ENCODE measurements around the gene CFAP97D1.

CFAP97D1 gene

DNA sequence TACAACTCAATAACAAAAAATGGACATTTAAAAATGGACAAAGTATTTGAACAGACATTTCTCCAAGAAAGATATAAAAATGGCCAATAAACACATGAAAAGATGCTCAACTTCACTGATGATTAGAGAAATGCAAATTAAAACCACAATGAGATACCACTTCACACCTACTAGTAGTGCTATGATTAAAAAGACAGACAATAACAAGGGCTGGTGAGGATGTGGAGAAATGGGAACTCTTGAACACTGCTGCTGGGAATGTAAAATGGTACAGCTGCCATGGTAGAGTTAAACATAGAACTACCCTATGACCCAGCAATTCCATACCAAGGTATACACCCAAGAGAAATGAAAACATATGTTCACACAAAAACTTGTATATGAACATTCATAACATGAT, 24.9 kb downstream of the CFAP97D1 start:
- H3K36me3 ChIP-seq (replicated peaks in 1 of 2; ENCODE audit: control insufficient read depth in 2 of 2, insufficient read depth in 2 of 2, low read length in 2 of 2) = peaks cover 0 to 3% of the 10 kb centered on the region in 2 donors
- H2BK5ac ChIP-seq (ENCODE audit: low read length) = no peak overlapping the region
- no peak overlapping the region for H2AFZ ChIP-seq (ENCODE audit: low read length)
- H2BK15ac ChIP-seq (ENCODE audit: low read length) = no peak overlapping the region
- H3K4me3 ChIP-seq (ENCODE audit: low read length in 2 of 2) = no peak overlapping the region
- H3K27ac ChIP-seq (replicated peaks; ENCODE audit: low read length) = no peak overlapping the region
- DNase-seq (ENCODE audit: low spot score) = no peak
- H3K23ac ChIP-seq (ENCODE audit: low read depth, low read length, poor library complexity) = no peak overlapping the region
- H3K27me3 ChIP-seq (ENCODE audit: control insufficient read depth in 3 of 3, insufficient read depth in 3 of 3, low read depth in 1 of 3, low read length in 3 of 3) = no peaks in the 10 kb centered on the region
- H4K8ac ChIP-seq (ENCODE audit: low read depth, low read length) = no peak overlapping the region
- no peak overlapping the region for H3K4me2 ChIP-seq (ENCODE audit: insufficient read depth, low read length, poor library complexity, severe bottlenecking)
- no peak overlapping the region for H2AK5ac ChIP-seq (ENCODE audit: low read depth, low read length)
- no peak overlapping the region for H3K9ac ChIP-seq (ENCODE audit: low read depth, low read length, poor library complexity)
- no peak overlapping the region for H4K91ac ChIP-seq (ENCODE audit: low read depth, low read length, poor library complexity)
- H3K4ac ChIP-seq (ENCODE audit: low read length) = no peak overlapping the region
- peaks cover 3 to 10% of the 10 kb centered on the region in 2 donors for H3K4me1 ChIP-seq (ENCODE audit: control insufficient read depth in 2 of 2, insufficient read depth in 1 of 2, low read depth in 1 of 2, low read length in 2 of 2)
- H3K9me3 ChIP-seq (replicated peaks in 1 of 2; ENCODE audit: control insufficient read depth in 2 of 2, insufficient read depth in 1 of 2, low read depth in 1 of 2, low read length in 2 of 2) = peaks cover 0 to 2% of the 10 kb centered on the region in 2 donors
- H3K18ac ChIP-seq (ENCODE audit: low read length) = no peak overlapping the region
- no peak overlapping the region for H2BK120ac ChIP-seq (ENCODE audit: low read depth, low read length)
- no peak overlapping the region for H3K14ac ChIP-seq (ENCODE audit: low read length)
- H3K79me1 ChIP-seq (ENCODE audit: low read depth, low read length) = no peaks in the 10 kb centered on the region
- no peak overlapping the region for H2BK12ac ChIP-seq (ENCODE audit: low read length)

DNA sequence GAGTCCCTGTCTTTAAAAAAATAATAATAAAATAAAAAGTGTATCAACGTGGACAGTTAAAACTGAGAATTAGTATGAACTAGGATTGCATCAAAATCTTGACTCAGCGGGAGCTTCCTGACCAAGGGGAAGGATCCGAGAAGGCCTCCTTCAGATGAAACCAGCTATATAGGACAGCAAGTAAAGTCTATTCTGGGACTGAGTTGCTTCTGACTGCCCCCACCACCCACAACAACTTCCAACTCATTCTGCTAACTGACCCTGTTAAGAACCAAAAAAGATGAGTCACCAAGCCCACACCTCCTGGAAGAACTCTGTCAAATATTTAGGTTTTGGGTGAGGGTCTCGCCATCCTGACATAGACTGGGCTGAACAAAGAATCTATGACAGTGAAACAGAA, 27.8 kb downstream of the CFAP97D1 start:
- no peak overlapping the region for H3K4me2 ChIP-seq (ENCODE audit: insufficient read depth, low read length, poor library complexity, severe bottlenecking)
- H3K23ac ChIP-seq (ENCODE audit: low read depth, low read length, poor library complexity) = no peak overlapping the region
- H3K14ac ChIP-seq (ENCODE audit: low read length) = no peak overlapping the region
- WGBS, 2 donors (ENCODE audit: extremely low coverage in 2 of 2, insufficient read length in 2 of 2, insufficient replicate concordance in 1 of 2) = no CpG with 5 or more reads among the region's 4 CpGs
- H2BK12ac ChIP-seq (ENCODE audit: low read length) = no peak overlapping the region
- H2BK120ac ChIP-seq (ENCODE audit: low read depth, low read length) = no peak overlapping the region
- H4K8ac ChIP-seq (ENCODE audit: low read depth, low read length) = no peak overlapping the region
- H3K18ac ChIP-seq (ENCODE audit: low read length) = no peak overlapping the region
- H2AFZ ChIP-seq (ENCODE audit: low read length) = no peak overlapping the region
- peaks cover 0 to 7% of the 10 kb centered on the region in 2 donors for H3K36me3 ChIP-seq (replicated peaks in 1 of 2; ENCODE audit: control insufficient read depth in 2 of 2, insufficient read depth in 2 of 2, low read length in 2 of 2)
- H3K4ac ChIP-seq (ENCODE audit: low read length) = no peak overlapping the region
- no peak overlapping the region for H4K91ac ChIP-seq (ENCODE audit: low read depth, low read length, poor library complexity)
- H2BK15ac ChIP-seq (ENCODE audit: low read length) = no peak overlapping the region
- H3K4me1 ChIP-seq (ENCODE audit: control insufficient read depth in 2 of 2, insufficient read depth in 1 of 2, low read depth in 1 of 2, low read length in 2 of 2) = peaks cover 3 to 6% of the 10 kb centered on the region in 2 donors
- H3K9me3 ChIP-seq (replicated peaks in 1 of 2; ENCODE audit: control insufficient read depth in 2 of 2, insufficient read depth in 1 of 2, low read depth in 1 of 2, low read length in 2 of 2) = no peaks in the 10 kb centered on the region
- no peak overlapping the region for H2BK5ac ChIP-seq (ENCODE audit: low read length)
- H2AK5ac ChIP-seq (ENCODE audit: low read depth, low read length) = no peak overlapping the region
- no peak overlapping the region for H3K9ac ChIP-seq (ENCODE audit: low read depth, low read length, poor library complexity)
- H3K27ac ChIP-seq (replicated peaks; ENCODE audit: low read length) = no peak overlapping the region
- no peaks in the 10 kb centered on the region for H3K79me1 ChIP-seq (ENCODE audit: low read depth, low read length)
- no peaks in the 10 kb centered on the region for H3K27me3 ChIP-seq (ENCODE audit: control insufficient read depth in 3 of 3, insufficient read depth in 3 of 3, low read depth in 1 of 3, low read length in 3 of 3)
- no peak for DNase-seq (ENCODE audit: low spot score)
- H3K4me3 ChIP-seq (ENCODE audit: low read length in 2 of 2) = no peak overlapping the region

DNA sequence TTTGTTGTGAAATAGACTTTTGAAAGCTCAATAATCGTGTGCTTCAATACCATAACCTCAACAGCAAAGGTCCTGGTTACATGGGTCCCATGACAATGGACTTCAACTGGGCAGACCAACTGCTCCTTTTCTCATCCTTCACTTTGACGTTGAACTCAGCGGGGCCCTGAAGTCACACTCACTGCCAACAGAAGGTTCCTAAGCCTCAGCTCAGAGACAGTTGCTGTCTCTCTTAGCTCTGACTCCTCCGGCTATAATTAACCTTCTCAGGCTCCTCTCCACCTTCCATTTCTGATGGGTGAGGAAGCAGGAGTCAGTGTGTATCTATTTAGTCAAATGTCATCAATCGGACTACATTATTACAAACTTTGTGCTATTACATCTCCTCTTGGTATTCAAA, 28.9 kb downstream of the CFAP97D1 start:
- Histone ChIP-seq H3K79me1 (ENCODE audit: low read depth, low read length) (no peaks in the 10 kb centered on the region), H2BK15ac (ENCODE audit: low read length) (no peak overlapping the region), H2BK5ac (ENCODE audit: low read length) (no peak overlapping the region), H4K91ac (ENCODE audit: low read depth, low read length, poor library complexity) (no peak overlapping the region), H3K36me3 (replicated peaks in 1 of 2; ENCODE audit: control insufficient read depth in 2 of 2, insufficient read depth in 2 of 2, low read length in 2 of 2) (peaks cover 0 to 9% of the 10 kb centered on the region in 2 donors), H2BK12ac (ENCODE audit: low read length) (no peak overlapping the region), H3K27me3 (ENCODE audit: control insufficient read depth in 3 of 3, insufficient read depth in 3 of 3, low read depth in 1 of 3, low read length in 3 of 3) (no peaks in the 10 kb centered on the region), H3K27ac (replicated peaks; ENCODE audit: low read length) (no peak overlapping the region), H3K23ac (ENCODE audit: low read depth, low read length, poor library complexity) (no peak overlapping the region), H3K18ac (ENCODE audit: low read length) (no peak overlapping the region), H2AK5ac (ENCODE audit: low read depth, low read length) (no peak overlapping the region), H3K4ac (ENCODE audit: low read length) (no peak overlapping the region), H4K8ac (ENCODE audit: low read depth, low read length) (no peak overlapping the region), H3K9me3 (replicated peaks in 1 of 2; ENCODE audit: control insufficient read depth in 2 of 2, insufficient read depth in 1 of 2, low read depth in 1 of 2, low read length in 2 of 2) (no peaks in the 10 kb centered on the region), H2BK120ac (ENCODE audit: low read depth, low read length) (no peak overlapping the region), H3K4me2 (ENCODE audit: insufficient read depth, low read length, poor library complexity, severe bottlenecking) (no peak overlapping the region), H3K14ac (ENCODE audit: low read length) (no peak overlapping the region), H2AFZ (ENCODE audit: low read length) (no peak overlapping the region), H3K4me1 (ENCODE audit: control insufficient read depth in 2 of 2, insufficient read depth in 1 of 2, low read depth in 1 of 2, low read length in 2 of 2) (no peaks in the 10 kb centered on the region), H3K9ac (ENCODE audit: low read depth, low read length, poor library complexity) (no peak overlapping the region), H3K4me3 (ENCODE audit: low read length in 2 of 2) (no peak overlapping the region)
- no peak for DNase-seq (ENCODE audit: low spot score)
- WGBS, 2 donors (ENCODE audit: extremely low coverage in 2 of 2, insufficient read length in 2 of 2, insufficient replicate concordance in 1 of 2) = no CpG with 5 or more reads among the region's 5 CpGs

DNA sequence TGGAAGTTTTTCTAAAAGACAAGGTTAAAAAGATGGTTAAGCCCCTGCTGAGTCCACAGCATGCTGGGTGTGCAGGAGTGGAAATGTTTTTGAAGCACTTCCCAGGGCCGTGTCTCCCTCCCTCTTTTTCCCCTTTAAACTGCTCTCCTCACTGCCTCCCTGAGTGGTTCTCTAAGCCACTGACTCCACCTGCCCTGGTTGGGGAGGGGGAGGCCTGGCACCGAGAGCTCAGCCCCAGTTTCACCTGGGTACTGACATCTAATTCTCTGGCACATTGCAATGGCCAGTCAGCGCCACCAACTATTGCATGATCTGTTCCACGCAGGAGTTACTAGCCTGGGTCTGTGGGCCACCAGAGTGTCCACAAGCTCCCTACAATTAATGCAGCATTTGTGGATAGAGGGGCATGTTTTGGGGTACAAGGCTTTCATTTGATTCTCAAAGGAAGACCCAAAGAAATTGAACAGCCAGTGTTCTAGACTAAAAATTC, 30.0 kb downstream of the CFAP97D1 start:
- WGBS, 2 donors (ENCODE audit: extremely low coverage in 2 of 2, insufficient read length in 2 of 2, insufficient replicate concordance in 1 of 2) = no CpG with 5 or more reads among the region's 4 CpGs
- H3K14ac ChIP-seq (ENCODE audit: low read length) = no peak overlapping the region
- H3K36me3 ChIP-seq (replicated peaks in 1 of 2; ENCODE audit: control insufficient read depth in 2 of 2, insufficient read depth in 2 of 2, low read length in 2 of 2) = peaks cover 0 to 9% of the 10 kb centered on the region in 2 donors

More for the DNA sequence above, 30.0 kb downstream of the CFAP97D1 start:
- no peak overlapping the region for H3K9ac ChIP-seq (ENCODE audit: low read depth, low read length, poor library complexity)
- H3K4me1 ChIP-seq (ENCODE audit: control insufficient read depth in 2 of 2, insufficient read depth in 1 of 2, low read depth in 1 of 2, low read length in 2 of 2) = no peaks in the 10 kb centered on the region
- H4K91ac ChIP-seq (ENCODE audit: low read depth, low read length, poor library complexity) = no peak overlapping the region
- no peak overlapping the region for H3K4me2 ChIP-seq (ENCODE audit: insufficient read depth, low read length, poor library complexity, severe bottlenecking)
- H2BK15ac ChIP-seq (ENCODE audit: low read length) = no peak overlapping the region
- H3K4ac ChIP-seq (ENCODE audit: low read length) = no peak overlapping the region
- no peak overlapping the region for H3K27ac ChIP-seq (replicated peaks; ENCODE audit: low read length)
- no peak overlapping the region for H2BK120ac ChIP-seq (ENCODE audit: low read depth, low read length)
- no peak overlapping the region for H2BK5ac ChIP-seq (ENCODE audit: low read length)
- H3K4me3 ChIP-seq (ENCODE audit: low read length in 2 of 2) = no peak overlapping the region
- H2AFZ ChIP-seq (ENCODE audit: low read length) = no peak overlapping the region
- no peak overlapping the region for H3K23ac ChIP-seq (ENCODE audit: low read depth, low read length, poor library complexity)
- no peaks in the 10 kb centered on the region for H3K79me1 ChIP-seq (ENCODE audit: low read depth, low read length)
- H2AK5ac ChIP-seq (ENCODE audit: low read depth, low read length) = no peak overlapping the region
- no peak overlapping the region for H4K8ac ChIP-seq (ENCODE audit: low read depth, low read length)
- DNase-seq (ENCODE audit: low spot score) = no peak
- no peak overlapping the region for H3K18ac ChIP-seq (ENCODE audit: low read length)
- no peaks in the 10 kb centered on the region for H3K27me3 ChIP-seq (ENCODE audit: control insufficient read depth in 3 of 3, insufficient read depth in 3 of 3, low read depth in 1 of 3, low read length in 3 of 3)
- H3K9me3 ChIP-seq (replicated peaks in 1 of 2; ENCODE audit: control insufficient read depth in 2 of 2, insufficient read depth in 1 of 2, low read depth in 1 of 2, low read length in 2 of 2) = no peaks in the 10 kb centered on the region
- H2BK12ac ChIP-seq (ENCODE audit: low read length) = no peak overlapping the region
